Astrocyte (in vitro differentiated cells and primary cell): Measurements from ENCODE around the gene HOXB1. TPM values are rescaled to one million over a fixed set of nuclear protein-coding genes. Genes with fewer than 3 reads are reported as not detected.
"Not testable (repeated sequence)": the region's sequence is repeated elsewhere in the genome, so short reads cannot be mapped to it uniquely, and the experiment has no call there.

Experiments used
- DNase-seq: peaks from one replicate; pipeline ENCODE4 v3.0.0-alpha.2; 2010; ENCODE audit warnings: low read depth
- FAIRE-seq: peaks from 2 replicates; lab custom pipeline; 2011; peaks lifted over from hg19 to GRCh38; lab: Jason Lieb, UNC
- H2AFZ ChIP-seq: 2 replicates; pipeline ENCODE4 v1.6.0; 2012; ENCODE audit warnings: low read depth, low read length, inconsistent platforms
- H3K27ac ChIP-seq: 2 replicates; pipeline ENCODE4 v1.5.1; 2011; ENCODE audit warnings: low read depth, low read length, inconsistent platforms
- H3K27me3 ChIP-seq: 2 replicates; pipeline ENCODE4 v1.6.0; 2011; ENCODE audit warnings: low read length, inconsistent platforms; ENCODE audit not compliant: insufficient read depth
- H3K36me3 ChIP-seq: 2 replicates; pipeline ENCODE4 v1.5.1; 2011; ENCODE audit warnings: low read length, inconsistent platforms; ENCODE audit not compliant: insufficient read depth
- H3K4me1 ChIP-seq: 2 replicates; pipeline ENCODE4 v1.5.1; 2011; ENCODE audit warnings: low read length, inconsistent platforms; ENCODE audit not compliant: insufficient read depth
- H3K4me2 ChIP-seq: 2 replicates; pipeline ENCODE4 v1.6.0; 2012; ENCODE audit warnings: low read length, inconsistent platforms
- H3K4me3 ChIP-seq: 2 replicates; pipeline ENCODE4 v1.5.1; 2011; ENCODE audit warnings: low read depth, mild to moderate bottlenecking, low read length, inconsistent platforms; ENCODE audit not compliant: insufficient read depth
- H3K79me2 ChIP-seq: 2 replicates; pipeline ENCODE4 v1.6.0; 2012; ENCODE audit warnings: mild to moderate bottlenecking, low read length, inconsistent platforms; ENCODE audit not compliant: insufficient read depth
- H3K9ac ChIP-seq: 2 replicates; pipeline ENCODE4 v1.6.0; 2012; ENCODE audit warnings: mild to moderate bottlenecking, low read length, inconsistent platforms
- H3K9me3 ChIP-seq: 2 replicates; pipeline ENCODE4 v1.5.1; 2012; ENCODE audit warnings: low read depth, mild to moderate bottlenecking, low read length, inconsistent platforms; ENCODE audit not compliant: insufficient read depth
- H4K20me1 ChIP-seq: 2 replicates; pipeline ENCODE4 v1.6.0; 2012; ENCODE audit warnings: low read length, inconsistent platforms; ENCODE audit not compliant: insufficient read depth
- H3K27ac Mint-ChIP-seq: one replicate; pipeline ENCODE4 v1.8.0; 2021; ENCODE audit warnings: mild to moderate bottlenecking, mixed read lengths; ENCODE audit not compliant: unreplicated experiment
- H3K27me3 Mint-ChIP-seq: one replicate; pipeline ENCODE4 v1.8.0; 2021; ENCODE audit warnings: low read depth, mixed read lengths; ENCODE audit not compliant: unreplicated experiment
- H3K36me3 Mint-ChIP-seq: one replicate; pipeline ENCODE4 v1.8.0; 2021; ENCODE audit warnings: low read depth, mixed read lengths; ENCODE audit not compliant: unreplicated experiment
- H3K4me1 Mint-ChIP-seq: one replicate; pipeline ENCODE4 v1.8.0; 2021; ENCODE audit warnings: low read depth, mixed read lengths; ENCODE audit not compliant: unreplicated experiment
- H3K4me3 Mint-ChIP-seq: one replicate; pipeline ENCODE4 v1.8.0; 2021; ENCODE audit warnings: mild to moderate bottlenecking, moderate library complexity, mixed read lengths; ENCODE audit not compliant: unreplicated experiment
- H3K9me3 Mint-ChIP-seq: one replicate; pipeline ENCODE4 v1.8.0; 2021; ENCODE audit warnings: mild to moderate bottlenecking, mixed read lengths; ENCODE audit not compliant: unreplicated experiment
- EZH2 ChIP-seq: IDR thresholded peaks from 2 replicates; pipeline ENCODE4 v1.6.1; 2012; ENCODE audit warnings: mild to moderate bottlenecking, low read length, inconsistent platforms; ENCODE audit not compliant: insufficient read depth
- total RNA-seq: library from RNA; stranded (reverse); gene quantifications from 2 replicates; pipeline ENCODE4 v1.2.1, GENCODE V29; 2021
- TF ChIP-seq, protein P1 (sequence below): IDR thresholded peaks from 2 replicates; pipeline ENCODE4 v1.5.1; 2011; ENCODE audit warnings: low read depth, mild to moderate bottlenecking, inconsistent platforms, low read length, moderate library complexity; ENCODE audit not compliant: insufficient read depth

HOXB1 gene
- total RNA-seq, 1 donor from 2014 or later, result not detected

DNA sequence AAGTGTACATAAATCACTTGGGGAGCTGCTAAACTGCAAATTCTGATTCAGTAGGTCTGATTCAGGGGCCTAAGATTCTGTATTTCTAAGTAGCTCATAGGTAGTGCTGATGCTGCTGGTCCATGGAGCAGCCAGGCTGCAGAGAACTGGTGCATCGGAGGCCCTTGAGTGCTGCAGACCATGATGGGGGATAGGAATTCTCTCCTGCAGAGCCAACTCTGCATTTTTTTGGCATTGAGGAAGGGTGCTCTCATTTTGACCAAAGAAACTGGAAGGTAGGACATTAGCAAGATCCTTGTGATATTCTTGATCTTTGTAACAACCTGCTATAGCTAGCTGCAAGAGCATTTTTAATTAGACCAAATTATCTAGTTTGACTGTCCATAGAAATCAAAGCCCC lies 9.4 kb upstream of the HOXB1 start:
- H3K4me1 Mint-ChIP-seq, result peaks cover 5% of the 10 kb centered on the region
- peaks cover 2% of the 10 kb centered on the region for H3K36me3 Mint-ChIP-seq
- H3K27me3 Mint-ChIP-seq, result peaks cover 73% of the 10 kb centered on the region
- no peak for FAIRE-seq
- Histone ChIP-seq H3K4me2 (peak overlapping the region; percentile 83), H3K36me3 (no peaks in the 10 kb centered on the region), H3K4me1 (peaks cover 24% of the 10 kb centered on the region), H4K20me1 (no peaks in the 10 kb centered on the region), H3K9me3 (no peaks in the 10 kb centered on the region), H3K27me3 (peaks cover 15% of the 10 kb centered on the region), H2AFZ (no peak overlapping the region), H3K9ac (peak overlapping the region; percentile 11), H3K4me3 (peak overlapping the region; percentile 1), H3K79me2 (peaks cover 39% of the 10 kb centered on the region), H3K27ac (peak overlapping the region; percentile 78)
- TF ChIP-seq, protein P1, sequence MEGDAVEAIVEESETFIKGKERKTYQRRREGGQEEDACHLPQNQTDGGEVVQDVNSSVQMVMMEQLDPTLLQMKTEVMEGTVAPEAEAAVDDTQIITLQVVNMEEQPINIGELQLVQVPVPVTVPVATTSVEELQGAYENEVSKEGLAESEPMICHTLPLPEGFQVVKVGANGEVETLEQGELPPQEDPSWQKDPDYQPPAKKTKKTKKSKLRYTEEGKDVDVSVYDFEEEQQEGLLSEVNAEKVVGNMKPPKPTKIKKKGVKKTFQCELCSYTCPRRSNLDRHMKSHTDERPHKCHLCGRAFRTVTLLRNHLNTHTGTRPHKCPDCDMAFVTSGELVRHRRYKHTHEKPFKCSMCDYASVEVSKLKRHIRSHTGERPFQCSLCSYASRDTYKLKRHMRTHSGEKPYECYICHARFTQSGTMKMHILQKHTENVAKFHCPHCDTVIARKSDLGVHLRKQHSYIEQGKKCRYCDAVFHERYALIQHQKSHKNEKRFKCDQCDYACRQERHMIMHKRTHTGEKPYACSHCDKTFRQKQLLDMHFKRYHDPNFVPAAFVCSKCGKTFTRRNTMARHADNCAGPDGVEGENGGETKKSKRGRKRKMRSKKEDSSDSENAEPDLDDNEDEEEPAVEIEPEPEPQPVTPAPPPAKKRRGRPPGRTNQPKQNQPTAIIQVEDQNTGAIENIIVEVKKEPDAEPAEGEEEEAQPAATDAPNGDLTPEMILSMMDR, result no peak
- TF ChIP-seq EZH2, result no peak
- H3K4me3 Mint-ChIP-seq, result no peak overlapping the region
- peaks cover 10% of the 10 kb centered on the region for H3K9me3 Mint-ChIP-seq
- peak; percentile 67 for DNase-seq
- no peak overlapping the region for H3K27ac Mint-ChIP-seq

DNA sequence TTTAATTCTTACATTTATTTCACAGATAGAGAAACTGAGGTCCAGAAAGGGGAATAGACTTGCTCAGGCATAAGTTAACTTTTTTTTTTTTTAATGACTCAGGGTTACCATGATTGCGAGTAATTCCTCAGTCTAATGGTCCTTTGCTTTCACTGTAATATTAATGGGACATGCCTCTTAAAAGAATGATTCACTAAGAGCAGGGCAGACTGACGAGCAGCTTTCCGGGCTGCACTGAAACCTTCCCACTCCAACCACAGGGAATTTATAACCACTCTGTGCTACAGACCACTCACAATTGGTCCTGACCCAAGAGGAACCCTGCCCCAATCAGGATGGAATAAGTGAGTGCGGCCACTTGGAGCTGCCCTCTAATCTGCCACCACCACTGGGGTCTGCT lies 8.4 kb upstream of the HOXB1 start:
- Histone ChIP-seq H3K27me3 (peaks cover 12% of the 10 kb centered on the region), H3K4me3 (no peak overlapping the region), H3K27ac (peak overlapping the region; percentile 78), H2AFZ (no peak overlapping the region), H3K9me3 (no peaks in the 10 kb centered on the region), H3K4me2 (peak overlapping the region; percentile 83), H3K36me3 (no peaks in the 10 kb centered on the region), H3K79me2 (peaks cover 34% of the 10 kb centered on the region), H3K4me1 (peaks cover 21% of the 10 kb centered on the region), H4K20me1 (no peaks in the 10 kb centered on the region), H3K9ac (peak overlapping the region; percentile 46)
- peaks cover 12% of the 10 kb centered on the region for H3K9me3 Mint-ChIP-seq
- H3K4me3 Mint-ChIP-seq, result no peak overlapping the region
- no peak for TF ChIP-seq EZH2
- TF ChIP-seq, protein P1, result no peak
- peak; percentile 23 for FAIRE-seq
- peaks cover 5% of the 10 kb centered on the region for H3K4me1 Mint-ChIP-seq
- peaks cover 2% of the 10 kb centered on the region for H3K36me3 Mint-ChIP-seq
- DNase-seq, result peak; percentile 97
- no peak overlapping the region for H3K27ac Mint-ChIP-seq
- H3K27me3 Mint-ChIP-seq, result peaks cover 74% of the 10 kb centered on the region

DNA sequence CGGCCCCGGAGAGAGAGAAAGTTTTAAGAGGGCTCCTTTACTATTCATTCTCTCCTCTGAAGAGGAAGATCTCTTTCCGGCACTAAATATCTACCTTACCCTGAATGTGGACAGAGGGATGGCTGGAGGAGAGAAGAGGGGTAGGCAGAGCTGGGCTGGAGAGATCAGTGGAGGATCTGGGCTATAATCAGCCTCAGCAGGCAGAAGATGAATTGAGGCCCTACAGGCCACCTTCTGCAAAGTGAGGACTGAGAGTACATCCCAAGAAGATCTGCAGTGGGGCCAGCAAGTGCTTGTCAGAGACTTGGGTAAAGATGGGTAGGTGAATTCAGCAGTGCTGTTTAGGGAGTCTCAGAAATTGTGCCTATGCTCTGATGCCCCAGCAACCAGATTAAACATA lies 6.5 kb upstream of the HOXB1 start:
- H3K27me3 ChIP-seq, result peaks cover 11% of the 10 kb centered on the region
- Mint-ChIP-seq H3K4me1 (peaks cover 3% of the 10 kb centered on the region), H3K27me3 (peaks cover 77% of the 10 kb centered on the region), H3K27ac (no peak overlapping the region), H3K9me3 (peaks cover 7% of the 10 kb centered on the region), H3K4me3 (no peak overlapping the region), H3K36me3 (peaks cover 2% of the 10 kb centered on the region)
- TF ChIP-seq, protein P1, result no peak
- TF ChIP-seq EZH2, result no peak
- DNase-seq (no peak), FAIRE-seq (no peak)
- H3K4me2 ChIP-seq, result peak overlapping the region; percentile 18
- peak overlapping the region; percentile 58 for H3K9ac ChIP-seq
- peak overlapping the region; percentile 76 for H3K27ac ChIP-seq
- no peak overlapping the region for H3K4me3 ChIP-seq
- H3K9me3 ChIP-seq, result no peaks in the 10 kb centered on the region
- no peaks in the 10 kb centered on the region for H3K36me3 ChIP-seq
- no peaks in the 10 kb centered on the region for H4K20me1 ChIP-seq
- peaks cover 21% of the 10 kb centered on the region for H3K4me1 ChIP-seq
- H2AFZ ChIP-seq, result no peak overlapping the region
- H3K79me2 ChIP-seq, result peaks cover 15% of the 10 kb centered on the region

DNA sequence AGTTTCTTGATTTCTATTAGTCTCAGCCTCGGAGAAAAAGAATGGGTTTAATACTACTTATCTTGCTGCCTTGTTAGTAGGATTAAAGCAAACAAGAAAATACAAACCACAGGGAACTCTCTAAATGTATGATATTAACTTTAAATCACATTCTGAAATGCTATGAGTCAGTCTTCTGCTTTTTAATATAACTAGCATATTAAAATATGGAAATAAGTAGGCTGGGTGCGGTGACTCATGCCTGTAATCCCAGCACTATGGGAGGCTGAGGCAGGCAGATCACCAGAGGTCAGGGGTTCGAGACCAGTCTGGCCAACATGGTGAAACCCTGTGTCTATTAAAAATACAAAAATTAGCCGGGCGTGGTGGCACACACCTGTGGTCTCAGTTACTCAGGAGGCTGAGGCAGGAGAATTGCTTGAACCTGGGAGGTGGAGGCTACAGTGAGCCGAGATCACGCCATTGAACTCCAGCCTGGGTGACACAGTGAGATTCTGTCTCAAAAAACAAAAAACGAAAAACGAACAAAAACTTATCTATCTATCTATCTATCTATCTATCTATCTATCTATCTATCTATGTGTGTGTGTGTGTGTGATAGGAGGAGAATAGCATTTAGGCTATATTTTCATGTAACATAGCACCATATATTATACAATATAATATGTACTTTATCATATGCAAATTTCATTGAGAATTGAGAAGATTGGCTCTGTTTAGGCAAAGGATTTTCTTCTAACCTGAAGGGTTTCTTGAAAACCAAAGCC lies 5.2 kb upstream of the HOXB1 start:
- DNase-seq, H3K27ac Mint-ChIP-seq, H3K79me2 ChIP-seq, H3K4me2 ChIP-seq, H3K9me3 ChIP-seq, FAIRE-seq, H3K9ac ChIP-seq, H2AFZ ChIP-seq, H3K36me3 ChIP-seq, H3K4me1 Mint-ChIP-seq, H3K9me3 Mint-ChIP-seq, H3K36me3 Mint-ChIP-seq, H3K4me3 Mint-ChIP-seq, H3K4me3 ChIP-seq, H4K20me1 ChIP-seq: not testable (repeated sequence)
- Histone ChIP-seq H3K27ac (peak overlapping the region; percentile 51), H3K27me3 (peaks cover 15% of the 10 kb centered on the region), H3K4me1 (peaks cover 16% of the 10 kb centered on the region)
- H3K27me3 Mint-ChIP-seq, result peaks cover 77% of the 10 kb centered on the region
